Endothelial cell of umbilical vein (primary cell): Measurements from ENCODE around the gene HABP2. TPM values are rescaled to one million over a fixed set of nuclear protein-coding genes. Genes with fewer than 3 reads are reported as not detected.

Source experiments
- BruUV-seq: library from RNA; stranded (reverse); fragments of 400-500 nt; replicated peaks from 2 replicates; lab custom pipeline; 2021; lab: Mats Ljungman, UMichigan
- CTCF ChIA-PET: fragments of 300-600, 350-600 bp; sonication (Branson Sonifier 250); formaldehyde crosslinking; loops from one replicate; lab custom pipeline; 2021; ENCODE audit warnings: antibody characterized with exemption, inconsistent platforms; lab: Charles Lee
- POLR2A ChIA-PET: fragments of 300-600, 350-600 bp; sonication (Branson Sonifier 250); formaldehyde crosslinking; loops from one replicate; lab custom pipeline; 2021; ENCODE audit warnings: antibody characterized with exemption, inconsistent platforms; lab: Charles Lee
- DNase-seq: peaks from one replicate; pipeline ENCODE4 v3.0.0-alpha.2; 2011; ENCODE audit warnings: low read depth, low spot score
- FAIRE-seq: peaks from 2 replicates; lab custom pipeline; 2011; peaks lifted over from hg19 to GRCh38; lab: Jason Lieb, UNC
- H2AFZ ChIP-seq: 2 replicates; pipeline ENCODE4 v1.6.0; 2012; ENCODE audit warnings: low read depth, low read length, control low read depth, inconsistent platforms
- H3K27ac ChIP-seq: 2 replicates; pipeline ENCODE4 v1.5.1; 2011; ENCODE audit warnings: low read depth, mild to moderate bottlenecking, control low read depth, low read length, moderate library complexity; ENCODE audit not compliant: insufficient read depth
- H3K27me3 ChIP-seq, 2 experiments: 2 replicates each; pipeline versions ENCODE4 v1.6.0 to v1.6.1; 2011; ENCODE audit warnings: low read length in 2 of 2, mixed read lengths in 1 of 2; ENCODE audit not compliant: control insufficient read depth in 2 of 2, insufficient read depth in 2 of 2
- H3K36me3 ChIP-seq, 2 experiments: 2 replicates in 1 of 2; 3 replicates in 1 of 2; pipeline ENCODE4 v1.5.1; 2011; ENCODE audit warnings: low read length in 2 of 2, mild to moderate bottlenecking in 1 of 2, moderate library complexity in 1 of 2; ENCODE audit not compliant: control insufficient read depth in 2 of 2, insufficient read depth in 2 of 2; ENCODE audit errors: extremely low read depth in 1 of 2
- H3K4me1 ChIP-seq: 3 replicates; pipeline ENCODE4 v1.5.1; 2011; ENCODE audit warnings: mild to moderate bottlenecking, low read length; ENCODE audit not compliant: control insufficient read depth, insufficient read depth; ENCODE audit errors: extremely low read depth
- H3K4me2 ChIP-seq: 2 replicates; pipeline ENCODE4 v1.6.1; 2011; ENCODE audit warnings: low read length, control low read depth, mixed read lengths; ENCODE audit not compliant: insufficient read depth
- H3K4me3 ChIP-seq, 3 experiments: fragments of 200-600 bp in 1 of 3; sonication (generic), shearing (Covaris generic) in 1 of 3; replicated peaks in 1 of 3; 2 replicates each; pipeline ENCODE4 v1.5.1; 2011 to 2016; ENCODE audit warnings: control low read depth in 3 of 3, low read length in 3 of 3, mild to moderate bottlenecking in 2 of 3, inconsistent platforms in 1 of 3, low read depth in 1 of 3, moderate library complexity in 1 of 3; ENCODE audit not compliant: insufficient read depth in 1 of 3
- H3K79me2 ChIP-seq: 2 replicates; pipeline ENCODE4 v1.6.0; 2012; ENCODE audit warnings: low read length, inconsistent platforms; ENCODE audit not compliant: control insufficient read depth, insufficient read depth
- H3K9ac ChIP-seq: replicated peaks from 2 replicates; pipeline ENCODE3; 2011; ENCODE audit warnings: low read length, control low read depth; ENCODE audit not compliant: insufficient read depth; ENCODE audit errors: extremely low read depth
- H3K9me1 ChIP-seq: replicated peaks from 3 replicates; pipeline ENCODE4 v1.6.0; 2011; ENCODE audit warnings: mild to moderate bottlenecking, low read length; ENCODE audit not compliant: control insufficient read depth, insufficient read depth; ENCODE audit errors: extremely low read depth
- H3K9me3 ChIP-seq: replicated peaks from 2 replicates; pipeline ENCODE4 v1.5.1; 2012; ENCODE audit warnings: low read length, inconsistent platforms; ENCODE audit not compliant: control insufficient read depth, insufficient read depth
- H4K20me1 ChIP-seq: replicated peaks from 2 replicates; pipeline ENCODE3; 2011; ENCODE audit warnings: mild to moderate bottlenecking, low read length; ENCODE audit not compliant: control insufficient read depth, insufficient read depth; ENCODE audit errors: extremely low read depth
- CTCF ChIP-seq, 2 donors: IDR thresholded peaks; 1 replicate in 1 of 2; 2 replicates in 1 of 2; pipeline ENCODE4 v1.5.1; 2011; ENCODE audit warnings: low read length in 2 of 2, mild to moderate bottlenecking in 2 of 2, moderate library complexity in 2 of 2, control low read depth in 1 of 2, inconsistent platforms in 1 of 2, low read depth in 1 of 2; ENCODE audit not compliant: insufficient read depth in 1 of 2; ENCODE audit errors: extremely low read depth in 1 of 2
- EZH2 ChIP-seq: IDR thresholded peaks from 2 replicates; pipeline ENCODE4 v1.6.1; 2012; ENCODE audit warnings: borderline replicate concordance, low read depth, mild to moderate bottlenecking, moderate library complexity, low read length, inconsistent platforms; ENCODE audit not compliant: severe bottlenecking
- FOS ChIP-seq: IDR thresholded peaks from 2 replicates; pipeline ENCODE4 v1.6.1; 2011; ENCODE audit warnings: mild to moderate bottlenecking, low read length, moderate library complexity, borderline replicate concordance; ENCODE audit not compliant: insufficient read depth
- GATA2 ChIP-seq: IDR thresholded peaks from 2 replicates; pipeline ENCODE4 v1.7.0; 2011; ENCODE audit warnings: low read depth, mild to moderate bottlenecking, moderate library complexity, mixed read lengths, low read length; ENCODE audit not compliant: insufficient read length, insufficient read depth
- JUN ChIP-seq: IDR thresholded peaks from 2 replicates; pipeline ENCODE4 v1.6.1; 2011; ENCODE audit warnings: borderline replicate concordance, low read depth; ENCODE audit not compliant: insufficient read length, insufficient read depth
- MAX ChIP-seq: IDR thresholded peaks from 2 replicates; pipeline ENCODE4 v1.6.1; 2011; ENCODE audit not compliant: insufficient read depth, insufficient read length
- MYC ChIP-seq: IDR thresholded peaks from one replicate; pipeline ENCODE4 v1.6.1; 2011; ENCODE audit warnings: mild to moderate bottlenecking, low read depth, low read length
- POLR2A ChIP-seq: IDR thresholded peaks from 2 replicates; pipeline ENCODE4 v1.6.1; 2012; ENCODE audit warnings: low read depth, mild to moderate bottlenecking, control low read depth, low read length
- POLR2AphosphoS5 ChIP-seq: IDR thresholded peaks from 2 replicates; pipeline ENCODE4 v1.6.1; 2012; ENCODE audit warnings: low read depth, mild to moderate bottlenecking, control low read depth, low read length, moderate library complexity; ENCODE audit not compliant: insufficient read depth
- dilution Hi-C: fragments of 300-500 bp; cut with MboI; formaldehyde crosslinking; loops from one replicate; pipeline ENCODE4 v1.15.0; 2019; ENCODE audit warnings: low sequenced_read_pairs; ENCODE audit not compliant: extremely low pct_ligation_motif_present
- intact Hi-C: fragments of 100-400 bp; cut with micrococcal nuclease; formaldehyde crosslinking; loops from one replicate; pipeline ENCODE4 v1.10.0; 2022
- polyA plus RNA-seq, 4 experiments: library from polyadenylated mRNA; depleted of rRNA in 3 of 4; stranded (reverse) in 3 of 4; unstranded in 1 of 4; fragments of >200 nt; gene quantifications; 2 replicates each; pipeline versions ENCODE4 v1.2.1 to v1.2.3, GENCODE V29; 2011 to 2012; ENCODE audit warnings: missing spikeins in 1 of 4
- total RNA-seq: library from RNA; stranded (reverse); gene quantifications from 2 replicates; pipeline ENCODE4 v1.2.3, GENCODE V29; 2021

HABP2 gene
- total and polyA plus RNA-seq, 2 donors (not counting 3 experiments of a cell fraction or from before 2014, with no cell fraction given), result 0.04 TPM; not detected in 1

- no peaks in the 10 kb centered on the region for H3K36me3 ChIP-seq
- intact Hi-C loops (no loop called here), dilution Hi-C loops (no loop called here)
- TF ChIP-seq GATA2, result no peak
- TF ChIP-seq MAX, result no peak
- TF ChIP-seq POLR2AphosphoS5, result no peak
- TF ChIP-seq EZH2, result no peak
- TF ChIP-seq CTCF (IDR thresholded peaks at IDR 0.05; ENCODE audit: extremely low read depth in 1 of 2, insufficient read depth in 1 of 2, low read depth in 1 of 2, low read length in 2 of 2), result no peak
- TF ChIP-seq POLR2A, result no peak
- no peak for TF ChIP-seq FOS
- no peak for TF ChIP-seq MYC
- TF ChIP-seq JUN, result no peak
- H3K4me2 ChIP-seq, result no peak overlapping the region
- H3K9ac ChIP-seq, result no peak overlapping the region
- H3K4me3 ChIP-seq, result no peak overlapping the region
- H3K9me1 ChIP-seq, result no peaks in the 10 kb centered on the region
- no peaks in the 10 kb centered on the region for H3K9me3 ChIP-seq
- DNase-seq (no peak), FAIRE-seq (no peak)
- H3K27me3 ChIP-seq, result peaks cover 0 to 2% of the 10 kb centered on the region in 2 experiments
- CTCF ChIA-PET, result no interaction called here
- no peak overlapping the region for H2AFZ ChIP-seq
- POLR2A ChIA-PET, result no interaction called here
- no TSS peak for BruUV-seq
- no peaks in the 10 kb centered on the region for H3K4me1 ChIP-seq
- no peak overlapping the region for H3K27ac ChIP-seq
- H4K20me1 ChIP-seq, result no peaks in the 10 kb centered on the region
- no peaks in the 10 kb centered on the region for H3K79me2 ChIP-seq
Observed at GRCh38 chr10:113506476-113506875, 46.4 kb upstream of the HABP2 start.
